Gastrocnemius medialis (tissue), 4 donors: ENCODE measurements around the gene IGFBPL1. TPM values are rescaled to one million over a fixed set of nuclear protein-coding genes. Genes with fewer than 3 reads are reported as not detected.

Experiments used
- ATAC-seq, 2 donors: fragments of 150-250 bp; one replicate each; pipeline ENCODE4 v1.9.1; 2016
- DNase-seq, 2 donors: peaks; one replicate each; pipeline ENCODE4 v3.0.0-alpha.2; 2019
- H3K27ac ChIP-seq, 4 donors: fragments of 200-600 bp; sonication (generic); 1 replicate in 1 of 4; 2 replicates in 3 of 4; pipeline ENCODE4 v1.5.1; 2016 to 2018; ENCODE audit warnings: mild to moderate bottlenecking in 2 of 4, moderate library complexity in 1 of 4
- H3K27me3 ChIP-seq, 3 donors: fragments of 200-600 bp; sonication (generic) in 2 of 3; 1 replicate in 1 of 3; 2 replicates in 2 of 3; pipeline versions ENCODE4 v1.5.1 to v1.6.0; 2016 to 2019; ENCODE audit warnings: mild to moderate bottlenecking in 1 of 3, moderate library complexity in 1 of 3
- H3K36me3 ChIP-seq, 2 donors: fragments of 200-600 bp; sonication (generic) in 1 of 2; one replicate each; pipeline ENCODE4 v1.5.1; 2017 to 2018
- H3K4me1 ChIP-seq, 2 donors: fragments of 200-600 bp; sonication (generic) in 1 of 2; one replicate each; pipeline ENCODE4 v1.5.1; 2016 to 2017; ENCODE audit warnings: mild to moderate bottlenecking in 2 of 2
- H3K4me3 ChIP-seq, 4 donors: fragments of 200-600 bp; sonication (generic) in 3 of 4; 1 replicate in 1 of 4; 2 replicates in 3 of 4; pipeline ENCODE4 v1.5.1; 2016 to 2019; ENCODE audit warnings: mild to moderate bottlenecking in 2 of 4
- H3K9me3 ChIP-seq, 3 donors: fragments of 200-600 bp; sonication (generic) in 2 of 3; 1 replicate in 1 of 3; 2 replicates in 2 of 3; pipeline ENCODE4 v1.5.1; 2016 to 2019
- CTCF ChIP-seq, 5 experiments: fragments of 450-650 bp in 3 of 5; fragments of 200-600 bp in 2 of 5; sonication (generic) in 2 of 5; IDR thresholded peaks in 4 of 5; conservative IDR thresholded peaks in 1 of 5; 1 replicate in 4 of 5; 2 replicates in 1 of 5; pipeline ENCODE4 v1.5.1; 2016 to 2019; ENCODE audit warnings: antibody characterized with exemption in 5 of 5, mild to moderate bottlenecking in 3 of 5, moderate library complexity in 3 of 5
- POLR2A ChIP-seq, 2 donors: fragments of 450-650 bp; IDR thresholded peaks; one replicate each; pipeline ENCODE4 v1.6.1; 2017; ENCODE audit warnings: antibody characterized with exemption in 2 of 2, mild to moderate bottlenecking in 2 of 2, moderate library complexity in 2 of 2
- in situ Hi-C, 4 donors: fragments of 200-750 bp; cut with MboI; loops; one replicate each; pipeline versions ENCODE4 v1.15.0 to v1.8.0; 2017; ENCODE audit warnings: low sequenced_read_pairs in 4 of 4
- intact Hi-C: fragments of 100-400 bp; cut with DNase I; formaldehyde crosslinking; loops from one replicate; pipeline ENCODE4 v1.15.1; 2023; ENCODE audit warnings: low total_unique reads
- total RNA-seq, 4 donors: library from RNA; depleted of rRNA; stranded (reverse); fragments of >200 nt; gene quantifications; one replicate each; pipeline versions ENCODE4 v1.1.0 to v1.2.3, GENCODE V29; 2016

IGFBPL1 gene
- total RNA-seq, 4 donors from 2014 or later: not detected

- intact Hi-C loops: no loop called here
- Histone ChIP-seq H3K27me3 (no peaks in the 10 kb centered on the region), H3K4me1 (no peaks in the 10 kb centered on the region), H3K9me3 (no peaks in the 10 kb centered on the region), H3K4me3 (no peak overlapping the region), H3K36me3 (no peaks in the 10 kb centered on the region), H3K27ac (no peak overlapping the region)
- ATAC-seq (no peak), DNase-seq (no peak)
- no peak for TF ChIP-seq CTCF (IDR thresholded peaks at IDR 0.05 in 4 of 5, conservative IDR thresholded peaks at IDR 0.05 in 1 of 5)
- in situ Hi-C loops: no loop called here
Observed at GRCh38 chr9:38442473-38443096, 18.3 kb upstream of the IGFBPL1 start.

DNA sequence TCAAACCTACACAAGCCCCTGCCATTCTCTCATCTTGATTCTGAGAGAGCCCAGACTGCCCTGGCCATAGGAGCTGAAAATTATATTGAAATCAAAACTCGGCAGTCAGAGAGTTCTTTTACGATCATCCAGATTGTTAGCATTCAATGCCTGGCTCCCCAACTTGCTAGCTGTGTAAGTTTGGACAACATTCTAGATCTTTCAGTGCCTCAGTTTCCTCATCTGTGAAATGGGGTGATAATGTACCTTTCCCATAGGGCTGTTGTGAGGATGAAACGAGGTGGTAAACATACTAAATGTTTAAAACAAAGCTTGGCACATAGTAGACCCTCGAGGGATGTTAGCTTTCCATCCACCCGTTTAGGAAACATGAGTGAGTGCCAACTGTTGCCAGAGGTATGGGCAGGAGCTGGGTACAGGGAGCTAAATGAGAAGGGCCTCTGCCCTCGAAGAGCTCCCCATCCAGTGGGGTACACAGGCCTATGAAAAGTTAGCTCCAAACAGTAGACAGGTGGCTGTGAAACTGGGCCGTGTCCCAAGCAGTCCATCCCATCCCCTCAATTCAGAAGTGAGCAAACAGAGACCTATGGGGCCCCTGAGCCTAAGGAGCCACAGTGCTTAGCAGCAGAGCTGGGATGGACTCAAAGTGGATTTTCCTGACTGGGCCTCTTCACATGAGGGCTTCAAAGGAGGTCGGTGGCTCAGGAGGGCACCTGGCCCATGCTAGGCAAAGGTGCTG is 17.3 kb upstream of the IGFBPL1 start:
- Histone ChIP-seq H3K27me3 (no peaks in the 10 kb centered on the region), H3K4me3 (no peak overlapping the region), H3K4me1 (no peaks in the 10 kb centered on the region), H3K9me3 (no peaks in the 10 kb centered on the region), H3K36me3 (no peaks in the 10 kb centered on the region), H3K27ac (no peak overlapping the region)
- intact Hi-C loops: no loop called here
- TF ChIP-seq POLR2A (IDR thresholded peaks at IDR 0.05) (no peak), CTCF (IDR thresholded peaks at IDR 0.05 in 4 of 5, conservative IDR thresholded peaks at IDR 0.05 in 1 of 5) (no peak)
- in situ Hi-C loops: no loop called here
- no peak for ATAC-seq
- DNase-seq: no peak

GRCh38 chr9:38440516-38440915 is 16.3 kb upstream of the IGFBPL1 start:
- H3K4me3 ChIP-seq: no peak overlapping the region
- TF ChIP-seq CTCF (IDR thresholded peaks at IDR 0.05 in 4 of 5, conservative IDR thresholded peaks at IDR 0.05 in 1 of 5) (no peak), POLR2A (IDR thresholded peaks at IDR 0.05) (no peak)
- no peaks in the 10 kb centered on the region for H3K36me3 ChIP-seq
- intact Hi-C loops: no loop called here
- no peaks in the 10 kb centered on the region for H3K9me3 ChIP-seq
- no peaks in the 10 kb centered on the region for H3K4me1 ChIP-seq
- in situ Hi-C loops: no loop called here
- H3K27me3 ChIP-seq: no peaks in the 10 kb centered on the region
- H3K27ac ChIP-seq: no peak overlapping the region
- no peak for DNase-seq
- no peak for ATAC-seq

DNA sequence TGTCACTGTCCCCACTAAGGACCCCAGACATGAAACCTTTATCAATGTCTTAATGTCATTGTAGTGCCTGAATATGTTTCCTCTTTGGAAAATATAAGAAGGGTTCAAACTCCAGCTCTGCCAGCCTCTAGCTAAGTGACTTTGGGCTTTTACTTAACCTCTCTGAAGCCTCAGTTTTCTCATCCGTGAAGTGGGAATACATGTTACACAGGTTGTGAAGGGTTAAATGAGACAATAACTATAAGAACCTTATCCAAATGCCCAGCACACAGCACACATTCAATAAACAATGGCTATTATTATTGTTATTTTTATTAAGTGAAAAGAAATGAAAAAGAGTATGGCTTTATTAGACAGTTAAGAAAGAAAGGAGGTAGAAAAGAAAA is 15.7 kb upstream of the IGFBPL1 start:
- intact Hi-C loops: no loop called here
- H3K4me1 ChIP-seq: no peaks in the 10 kb centered on the region

More for the DNA sequence above, 15.7 kb upstream of the IGFBPL1 start:
- Histone ChIP-seq H3K27me3 (no peaks in the 10 kb centered on the region), H3K27ac (no peak overlapping the region), H3K4me3 (no peak overlapping the region), H3K36me3 (no peaks in the 10 kb centered on the region), H3K9me3 (no peaks in the 10 kb centered on the region)
- TF ChIP-seq POLR2A (IDR thresholded peaks at IDR 0.05) (no peak), CTCF (IDR thresholded peaks at IDR 0.05 in 4 of 5, conservative IDR thresholded peaks at IDR 0.05 in 1 of 5) (no peak)
- DNase-seq (no peak), ATAC-seq (no peak)
- in situ Hi-C loops: no loop called here
